Heart left ventricle (tissue), 13 donors: Measurements from ENCODE around the gene GRAMD1C.
"Not testable (repeated sequence)": the region's sequence is repeated elsewhere in the genome, so short reads cannot be mapped to it uniquely, and the experiment has no call there.

Source experiments
- POLR2A ChIP-seq, 2 donors: fragments of 450-650 bp; IDR thresholded peaks; one replicate each; pipeline ENCODE4 v1.6.1; 2017; ENCODE audit warnings: antibody characterized with exemption in 2 of 2, mild to moderate bottlenecking in 2 of 2, moderate library complexity in 2 of 2
- TF ChIP-seq, protein P1 (sequence below), 12 donors: fragments of 200-600 bp; sonication (generic) in 4 of 12; IDR thresholded peaks; one replicate each; pipeline versions ENCODE4 v1.5.0 to v1.8.0; 2018 to 2022; ENCODE audit warnings: antibody characterized with exemption in 12 of 12, mild to moderate bottlenecking in 5 of 12
- donor health status: ischemic (EF 13 %, LVEDD 7.1; RV severe dilation, severe dysfunction).
- donor health status: DM: no; HTN: yes; CAD: no.
- donor health status: DM: no; HTN: no; CAD: no.
- donor health status: ischemic (EF 25% LVEDD 6.9; RV normal size, moderate dysfunction).
- donor health status: ischemic (EF 25% LVEDD 5.7; RV mildly dilated, moderate dysfunction).
- donor health status: ischemic (EF 35%, LVEDD 5.7; RV mildly dilated, moderate dysfunction).
- donor health status: nonischemic (EF 11% LVEDD 7.7; RV severe dilation, severe dysfunction).
- donor health status: DM: yes; HTN: yes; CAD: no.
- donor health status: PGD.
- donor health status: ischemic (EF 29% LVEDD 5.4; RV normal size, mild dysfunction).
- donor health status: nonischemic (EF 23%, LVEDD 6.1; RV moderate dilation, normal function).

DNA sequence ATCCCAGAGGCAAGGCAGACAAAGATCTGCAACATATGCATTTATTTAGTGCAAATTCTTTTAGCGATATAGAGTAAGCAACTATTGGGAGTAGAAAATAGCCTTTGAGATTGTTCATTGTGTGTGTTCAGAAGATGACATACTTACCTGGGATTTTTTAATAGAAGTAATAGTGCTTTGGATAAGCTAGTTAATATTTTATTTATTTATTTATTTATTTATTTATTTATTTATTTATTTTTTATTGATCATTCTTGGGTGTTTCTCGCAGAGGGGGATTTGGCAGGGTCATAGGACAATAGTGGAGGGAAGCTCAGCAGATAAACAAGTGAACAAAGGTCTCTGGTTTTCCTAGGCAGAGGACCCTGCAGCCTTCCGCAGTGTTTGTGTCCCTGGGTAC lies 10.5 kb downstream of the GRAMD1C start:
- TF ChIP-seq, protein P1, sequence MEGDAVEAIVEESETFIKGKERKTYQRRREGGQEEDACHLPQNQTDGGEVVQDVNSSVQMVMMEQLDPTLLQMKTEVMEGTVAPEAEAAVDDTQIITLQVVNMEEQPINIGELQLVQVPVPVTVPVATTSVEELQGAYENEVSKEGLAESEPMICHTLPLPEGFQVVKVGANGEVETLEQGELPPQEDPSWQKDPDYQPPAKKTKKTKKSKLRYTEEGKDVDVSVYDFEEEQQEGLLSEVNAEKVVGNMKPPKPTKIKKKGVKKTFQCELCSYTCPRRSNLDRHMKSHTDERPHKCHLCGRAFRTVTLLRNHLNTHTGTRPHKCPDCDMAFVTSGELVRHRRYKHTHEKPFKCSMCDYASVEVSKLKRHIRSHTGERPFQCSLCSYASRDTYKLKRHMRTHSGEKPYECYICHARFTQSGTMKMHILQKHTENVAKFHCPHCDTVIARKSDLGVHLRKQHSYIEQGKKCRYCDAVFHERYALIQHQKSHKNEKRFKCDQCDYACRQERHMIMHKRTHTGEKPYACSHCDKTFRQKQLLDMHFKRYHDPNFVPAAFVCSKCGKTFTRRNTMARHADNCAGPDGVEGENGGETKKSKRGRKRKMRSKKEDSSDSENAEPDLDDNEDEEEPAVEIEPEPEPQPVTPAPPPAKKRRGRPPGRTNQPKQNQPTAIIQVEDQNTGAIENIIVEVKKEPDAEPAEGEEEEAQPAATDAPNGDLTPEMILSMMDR (IDR thresholded peaks at IDR 0.05): not testable (repeated sequence)
- not testable (repeated sequence) for TF ChIP-seq POLR2A (IDR thresholded peaks at IDR 0.05)
